H1 (cell line): ENCODE data around the gene ZNF613. TPM values are rescaled to one million over a fixed set of nuclear protein-coding genes. Genes with fewer than 3 reads are reported as not detected.

Source experiments
- CTCF ChIA-PET: fragments of 300-600 bp; sonication (Branson Sonifier 250); formaldehyde crosslinking; loops from one replicate; lab custom pipeline; 2021; ENCODE audit not compliant: partially characterized antibody; lab: Charles Lee
- POLR2A ChIA-PET: fragments of 300-600 bp; sonication (Branson Sonifier 250); formaldehyde crosslinking; loops from one replicate; lab custom pipeline; 2021; ENCODE audit warnings: inconsistent platforms; ENCODE audit not compliant: partially characterized antibody; lab: Charles Lee
- DNase-seq, 2 experiments: peaks; one replicate each; pipeline versions ENCODE4 v3.0.0 to v3.0.0-alpha.2; 2010 to 2022; ENCODE audit warnings: low spot score in 2 of 2, low read depth in 1 of 2, mixed read lengths in 1 of 2
- FAIRE-seq: peaks from 2 replicates; lab custom pipeline; 2011; peaks lifted over from hg19 to GRCh38; lab: Jason Lieb, UNC
- H2AFZ ChIP-seq: 2 replicates; pipeline ENCODE4 v1.8.1; 2012; ENCODE audit warnings: low read length, inconsistent platforms
- H2AK5ac ChIP-seq: 2 replicates; pipeline ENCODE4 v1.6.1; 2013; ENCODE audit warnings: low read depth, low read length
- H2BK120ac ChIP-seq: replicated peaks from 2 replicates; pipeline ENCODE3; 2013; ENCODE audit warnings: low read depth, low read length, inconsistent platforms
- H2BK12ac ChIP-seq: 2 replicates; pipeline ENCODE4 v1.6.1; 2013; ENCODE audit warnings: low read depth, low read length
- H2BK15ac ChIP-seq: 2 replicates; pipeline ENCODE4 v1.6.1; 2013; ENCODE audit warnings: low read length
- H2BK20ac ChIP-seq: 2 replicates; pipeline ENCODE4 v1.6.1; 2013; ENCODE audit warnings: low read length
- H2BK5ac ChIP-seq: 2 replicates; pipeline ENCODE4 v1.6.1; 2013; ENCODE audit warnings: low read depth, low read length
- H3K14ac ChIP-seq: 2 replicates; pipeline ENCODE4 v1.6.1; 2013; ENCODE audit warnings: inconsistent platforms; ENCODE audit not compliant: insufficient read length
- H3K18ac ChIP-seq: 2 replicates; pipeline ENCODE4 v1.6.1; 2013; ENCODE audit warnings: low read length; ENCODE audit errors: extremely low read depth
- H3K23ac ChIP-seq: 2 replicates; pipeline ENCODE4 v1.6.1; 2013; ENCODE audit warnings: inconsistent platforms; ENCODE audit not compliant: insufficient read length
- H3K23me2 ChIP-seq: 2 replicates; pipeline ENCODE4 v1.6.1; 2013; ENCODE audit warnings: low read depth, low read length
- H3K27ac ChIP-seq: 2 replicates; pipeline ENCODE4 v1.6.1; 2011; ENCODE audit warnings: low read depth, low read length, inconsistent platforms
- H3K27me3 ChIP-seq, 4 experiments: replicated peaks in 1 of 4; 1 replicate in 1 of 4; 2 replicates in 3 of 4; pipeline versions ENCODE4 v1.6.1 to v1.8.1; 2011 to 2013; ENCODE audit warnings: low read length in 3 of 4, mild to moderate bottlenecking in 3 of 4, inconsistent platforms in 2 of 4, mixed read lengths in 2 of 4, moderate library complexity in 1 of 4; ENCODE audit not compliant: control insufficient read depth in 3 of 4, insufficient read depth in 3 of 4; ENCODE audit errors: extremely low read depth in 1 of 4
- H3K36me3 ChIP-seq, 4 experiments: 2 replicates each; pipeline versions ENCODE4 v1.6.1 to v1.8.1; 2011 to 2013; ENCODE audit warnings: mild to moderate bottlenecking in 4 of 4, low read length in 3 of 4, moderate library complexity in 2 of 4, control low read depth in 1 of 4, inconsistent platforms in 1 of 4; ENCODE audit not compliant: insufficient read depth in 4 of 4, control insufficient read depth in 2 of 4
- H3K4ac ChIP-seq: replicated peaks from 2 replicates; pipeline ENCODE3; 2013; ENCODE audit warnings: low read length, low read depth, mixed read lengths, inconsistent platforms; ENCODE audit not compliant: insufficient read length
- H3K4me1 ChIP-seq, 4 experiments: replicated peaks in 1 of 4; 1 replicate in 1 of 4; 2 replicates in 3 of 4; pipeline versions ENCODE4 v1.6.1 to v1.8.1; 2011 to 2013; ENCODE audit warnings: low read length in 3 of 4, inconsistent platforms in 2 of 4, mixed read lengths in 1 of 4; ENCODE audit not compliant: insufficient read depth in 4 of 4, control insufficient read depth in 3 of 4
- H3K4me2 ChIP-seq, 2 experiments: 2 replicates each; pipeline versions ENCODE4 v1.6.1 to v1.8.1; 2011 to 2013; ENCODE audit warnings: low read depth in 2 of 2, low read length in 2 of 2, control low read depth in 1 of 2, inconsistent platforms in 1 of 2, mild to moderate bottlenecking in 1 of 2; ENCODE audit not compliant: insufficient read depth in 1 of 2
- H3K4me3 ChIP-seq, 4 experiments: fragments of 200-600, 300-600 bp in 1 of 4; sonication (generic), shearing (Covaris generic), sonication (Bioruptor Twin) in 1 of 4; 2 replicates each; pipeline versions ENCODE4 v1.5.1 to v1.8.1; 2011 to 2016; ENCODE audit warnings: low read length in 4 of 4, low read depth in 3 of 4, control low read depth in 2 of 4, inconsistent platforms in 2 of 4, mild to moderate bottlenecking in 2 of 4, mixed read lengths in 1 of 4, moderate library complexity in 1 of 4; ENCODE audit not compliant: insufficient read depth in 2 of 4; ENCODE audit errors: extremely low read depth in 1 of 4
- H3K56ac ChIP-seq: replicated peaks from 2 replicates; pipeline ENCODE3; 2013; ENCODE audit warnings: low read depth, mild to moderate bottlenecking, mixed read lengths, low read length, inconsistent platforms; ENCODE audit not compliant: insufficient read length
- H3K79me1 ChIP-seq: 2 replicates; pipeline ENCODE4 v1.6.1; 2013; ENCODE audit warnings: low read depth, low read length, control low read depth
- H3K79me2 ChIP-seq, 2 experiments: 2 replicates each; pipeline versions ENCODE4 v1.6.1 to v1.8.1; 2012 to 2013; ENCODE audit warnings: low read length in 2 of 2, mild to moderate bottlenecking in 2 of 2, inconsistent platforms in 1 of 2; ENCODE audit not compliant: insufficient read depth in 2 of 2, control insufficient read depth in 1 of 2
- H3K9ac ChIP-seq, 4 experiments: replicated peaks in 1 of 4; 1 replicate in 1 of 4; 2 replicates in 3 of 4; pipeline versions ENCODE4 v1.6.1 to v1.8.1; 2011 to 2013; ENCODE audit warnings: low read depth in 3 of 4, low read length in 3 of 4, control low read depth in 2 of 4, mild to moderate bottlenecking in 2 of 4, moderate library complexity in 2 of 4, inconsistent platforms in 1 of 4; ENCODE audit errors: extremely low read depth in 1 of 4
- H3K9me3 ChIP-seq, 2 experiments: 2 replicates each; pipeline versions ENCODE4 v1.6.1 to v1.8.1; 2012 to 2013; ENCODE audit warnings: mild to moderate bottlenecking in 2 of 2, moderate library complexity in 2 of 2, control low read depth in 1 of 2, inconsistent platforms in 1 of 2, low read depth in 1 of 2, low read length in 1 of 2, mixed read lengths in 1 of 2; ENCODE audit not compliant: insufficient read depth in 2 of 2
- H4K20me1 ChIP-seq, 2 experiments: replicated peaks in 1 of 2; 2 replicates each; pipeline versions ENCODE3 to v1.8.1; 2011 to 2013; ENCODE audit warnings: inconsistent platforms in 2 of 2, low read length in 2 of 2, mild to moderate bottlenecking in 1 of 2; ENCODE audit not compliant: insufficient read depth in 2 of 2, control insufficient read depth in 1 of 2
- H4K5ac ChIP-seq: 2 replicates; pipeline ENCODE4 v1.6.1; 2013; ENCODE audit warnings: low read length, low read depth, mixed read lengths, inconsistent platforms; ENCODE audit not compliant: insufficient read length
- H4K8ac ChIP-seq: 2 replicates; pipeline ENCODE4 v1.8.0; 2013; ENCODE audit warnings: mild to moderate bottlenecking, moderate library complexity, low read length, inconsistent platforms; ENCODE audit not compliant: insufficient read depth; ENCODE audit errors: extremely low read depth
- H4K91ac ChIP-seq: replicated peaks from 2 replicates; pipeline ENCODE3; 2013; ENCODE audit warnings: low read length, mixed read lengths, inconsistent platforms; ENCODE audit not compliant: insufficient read length
- BACH1 ChIP-seq: IDR thresholded peaks from 2 replicates; pipeline ENCODE4 v1.6.1; 2012; ENCODE audit warnings: low read length, improper control_type of control experiment
- CBX5 ChIP-seq: fragments of 300-800, 300-1000 bp; sonication (generic); IDR thresholded peaks from 2 replicates; pipeline ENCODE4 v1.7.1; 2016; ENCODE audit warnings: antibody characterized with exemption, low read length, low read depth
- CTBP2 ChIP-seq: IDR thresholded peaks from 2 replicates; pipeline ENCODE4 v1.7.0; 2011; ENCODE audit warnings: borderline replicate concordance, mild to moderate bottlenecking, moderate library complexity, mixed read lengths, low read length; ENCODE audit not compliant: insufficient read depth, insufficient read length
- CTCF ChIP-seq, 3 experiments: IDR thresholded peaks; 1 replicate in 2 of 3; 2 replicates in 1 of 3; pipeline versions ENCODE4 v1.5.1 to v1.6.1; 2011; ENCODE audit warnings: low read length in 3 of 3, mild to moderate bottlenecking in 3 of 3, inconsistent platforms in 2 of 3, low read depth in 1 of 3, moderate library complexity in 1 of 3; ENCODE audit not compliant: insufficient read depth in 1 of 3; ENCODE audit errors: control extremely low read depth in 1 of 3
- JUN ChIP-seq: IDR thresholded peaks from 2 replicates; pipeline ENCODE4 v1.6.1; 2011; ENCODE audit warnings: low read depth, mild to moderate bottlenecking, improper control_type of control experiment, low read length
- POLR2A ChIP-seq, 2 experiments: IDR thresholded peaks; 1 replicate in 1 of 2; 2 replicates in 1 of 2; pipeline ENCODE4 v1.6.1; 2011; ENCODE audit warnings: low read depth in 2 of 2, low read length in 2 of 2, mild to moderate bottlenecking in 2 of 2; ENCODE audit errors: control extremely low read depth in 1 of 2
- SAP30 ChIP-seq: fragments of 300-600 bp; sonication (generic); IDR thresholded peaks from 2 replicates; pipeline ENCODE4 v1.7.1; 2012; ENCODE audit warnings: low read length, moderate library complexity, mild to moderate bottlenecking, inconsistent platforms; ENCODE audit not compliant: insufficient read depth, insufficient replicate concordance
- SP4 ChIP-seq: IDR thresholded peaks from 2 replicates; pipeline ENCODE4 v1.6.1; 2012; ENCODE audit warnings: low read length, inconsistent platforms
- TAF1 ChIP-seq: IDR thresholded peaks from 2 replicates; pipeline ENCODE4 v1.6.1; 2011; ENCODE audit warnings: mild to moderate bottlenecking, low read depth, low read length
- TBP ChIP-seq: IDR thresholded peaks from 2 replicates; pipeline ENCODE4 v1.6.1; 2011; ENCODE audit warnings: low read depth, low read length, improper control_type of control experiment
- TEAD4 ChIP-seq: IDR thresholded peaks from 2 replicates; pipeline ENCODE4 v1.6.1; 2012; ENCODE audit warnings: low read depth, low read length, inconsistent platforms, mixed read lengths
- YY1 ChIP-seq: IDR thresholded peaks from 2 replicates; pipeline ENCODE4 v1.6.1; 2011; ENCODE audit warnings: low read depth, mild to moderate bottlenecking, low read length
- WGBS, 2 experiments: shearing (Covaris generic) in 1 of 2; methylation state at CpG; one replicate each; pipeline versions ENCODE4 v1.1.6 to v1.1.7; 2013 to 2015; ENCODE audit warnings: low lambda C conversion rate in 2 of 2, mixed read lengths in 2 of 2, inconsistent platforms in 1 of 2, low coverage in 1 of 2, missing lambda C conversion rate in 1 of 2; ENCODE audit not compliant: insufficient replicate concordance in 2 of 2, insufficient coverage in 1 of 2, insufficient read length in 1 of 2; ENCODE audit errors: extremely low coverage in 1 of 2, missing lambda C conversion rate in 1 of 2; 5-methylcytosine and 5-hydroxymethylcytosine counted together
- polyA plus RNA-seq, 7 experiments: library from polyadenylated mRNA; depleted of rRNA in 3 of 7; stranded (reverse) in 5 of 7; unstranded in 2 of 7; fragments of >200 nt in 5 of 7; fragments of 200-250 nt in 2 of 7; gene quantifications; 1 replicate in 5 of 7; 2 replicates in 1 of 7; 4 replicates in 1 of 7; pipeline versions ENCODE4 v1.2.1 to v1.2.3, GENCODE V29; 2011 to 2013; ENCODE audit warnings: missing spikeins in 2 of 7, mixed read lengths in 2 of 7
- total RNA-seq: library from RNA; stranded (reverse); fragmentation: NEBNext Ultra II Directional; extraction: Animal tissue kit (Norgen Biotek cat#: 25700); gene quantifications from 2 replicates; pipeline ENCODE4 v1.2.1, GENCODE V29; 2021

Gene ZNF613
- total and polyA plus RNA-seq, 2 of the 8 experiments (the other 6 are each of a cell fraction or from before 2014, with no cell fraction given): 4.7 to 14.2 TPM

- Histone ChIP-seq H2BK20ac (no peak overlapping the region), H2AFZ (no peak overlapping the region), H2BK120ac (no peak overlapping the region), H3K4me3 (no peak overlapping the region), H3K27me3 (no peaks in the 10 kb centered on the region), H3K18ac (no peak overlapping the region), H2AK5ac (no peak overlapping the region), H3K4me1 (peaks cover 0 to 3% (median 0%) of the 10 kb centered on the region in 4 experiments; a peak in 1 of 7 replicates), H3K14ac (no peak overlapping the region), H3K4ac (no peak overlapping the region), H4K5ac (no peak overlapping the region), H2BK12ac (no peak overlapping the region), H3K36me3 (peaks cover 4 to 56% (median 21%) of the 10 kb centered on the region in 4 experiments; a peak in 7 of 8 replicates), H3K23ac (no peak overlapping the region), H3K9ac (no peak overlapping the region), H3K4me2 (no peak overlapping the region), H3K79me2 (peaks cover 0 to 25% of the 10 kb centered on the region in 2 experiments; a peak in 2 of 4 replicates), H4K91ac (no peak overlapping the region), H3K9me3 (peaks cover 6 to 10% of the 10 kb centered on the region in 2 experiments; a peak in 3 of 4 replicates), H3K79me1 (0 out of 2 replicates have a peak, but pooled peaks cover 3% of the 10 kb centered on the region), H3K27ac (no peak overlapping the region), H3K56ac (no peak overlapping the region), H2BK15ac (no peak overlapping the region), H4K20me1 (no peaks in the 10 kb centered on the region), H3K23me2 (no peaks in the 10 kb centered on the region), H4K8ac (no peak overlapping the region), H2BK5ac (no peak overlapping the region)
- DNase-seq (no peak), FAIRE-seq (no peak)
- 92% methylated on average over 2 of the region's 2 CpGs; no CpG with 5 or more reads in 1 of the 2 experiments for WGBS, 2 experiments
- CTCF ChIA-PET: no interaction called here
- POLR2A ChIA-PET: interaction anchor here (1.4 to 2.5 kb wide), 4 partner anchors 9 to 18 kb away, joined by 6 to 16 read pairs (median 8); no protein-coding TSS in a partner anchor
- TF ChIP-seq CTCF (IDR thresholded peaks at IDR 0.05; ENCODE audit: control extremely low read depth in 1 of 3, insufficient read depth in 1 of 3, low read depth in 1 of 3, low read length in 3 of 3) (no peak), JUN (no peak), TBP (no peak), TEAD4 (no peak), POLR2A (IDR thresholded peaks at IDR 0.05; ENCODE audit: control extremely low read depth in 1 of 2, low read depth in 2 of 2, low read length in 2 of 2) (no peak), CTBP2 (no peak), SP4 (no peak), TAF1 (no peak), CBX5 (no peak), BACH1 (no peak), YY1 (no peak), SAP30 (no peak)
Observed at GRCh38 chr19:51884713-51885112, 42.6 kb upstream of the ZNF613 start.
